B cell (primary cell): Measurements from ENCODE around the gene CES3.

ENCODE experiments used
- EZH2 ChIP-seq: IDR thresholded peaks from 2 replicates; pipeline ENCODE4 v1.6.1; 2012; ENCODE audit warnings: borderline replicate concordance, low read depth, mild to moderate bottlenecking, moderate library complexity, low read length; ENCODE audit not compliant: insufficient read depth, poor library complexity, severe bottlenecking
- TF ChIP-seq, protein P1 (sequence below): fragments of 200-600 bp; IDR thresholded peaks from one replicate; pipeline ENCODE4 v1.8.0; 2022; ENCODE audit warnings: antibody characterized with exemption, mild to moderate bottlenecking

DNA sequence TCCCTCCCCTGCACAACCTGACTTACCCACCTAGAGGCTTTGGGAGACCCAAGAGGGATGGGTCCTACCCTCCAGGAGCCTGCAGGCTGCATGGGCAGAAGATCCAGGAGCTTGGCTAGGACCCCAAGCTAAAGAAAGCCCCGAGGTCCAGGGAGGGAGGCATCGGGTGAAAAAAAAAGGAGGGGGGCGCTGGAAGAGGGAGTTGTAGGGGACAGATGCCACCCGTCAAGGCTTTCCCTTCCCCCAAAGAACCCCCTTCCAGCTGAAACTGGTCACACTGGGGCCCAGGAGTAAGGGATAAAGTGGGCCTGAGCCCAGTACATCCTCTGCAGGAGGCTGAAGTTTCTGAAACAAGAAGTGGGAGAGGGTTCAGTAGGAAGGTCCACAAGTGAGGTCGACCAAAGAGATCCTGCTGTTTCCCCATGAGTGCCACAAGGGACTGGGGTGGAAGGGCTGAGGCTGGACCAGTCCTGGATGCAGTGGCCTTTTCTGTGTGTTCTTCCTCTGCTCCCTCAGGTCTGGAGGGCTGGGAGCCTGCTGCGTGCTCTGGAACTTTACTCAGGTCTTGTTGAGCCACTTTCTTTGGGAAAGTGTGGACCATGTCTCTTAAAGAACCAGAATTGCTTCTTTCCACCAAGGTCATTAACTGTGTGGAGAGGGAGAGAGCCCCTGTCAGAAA is 53.7 kb downstream of the CES3 start:
- TF ChIP-seq, protein P1, sequence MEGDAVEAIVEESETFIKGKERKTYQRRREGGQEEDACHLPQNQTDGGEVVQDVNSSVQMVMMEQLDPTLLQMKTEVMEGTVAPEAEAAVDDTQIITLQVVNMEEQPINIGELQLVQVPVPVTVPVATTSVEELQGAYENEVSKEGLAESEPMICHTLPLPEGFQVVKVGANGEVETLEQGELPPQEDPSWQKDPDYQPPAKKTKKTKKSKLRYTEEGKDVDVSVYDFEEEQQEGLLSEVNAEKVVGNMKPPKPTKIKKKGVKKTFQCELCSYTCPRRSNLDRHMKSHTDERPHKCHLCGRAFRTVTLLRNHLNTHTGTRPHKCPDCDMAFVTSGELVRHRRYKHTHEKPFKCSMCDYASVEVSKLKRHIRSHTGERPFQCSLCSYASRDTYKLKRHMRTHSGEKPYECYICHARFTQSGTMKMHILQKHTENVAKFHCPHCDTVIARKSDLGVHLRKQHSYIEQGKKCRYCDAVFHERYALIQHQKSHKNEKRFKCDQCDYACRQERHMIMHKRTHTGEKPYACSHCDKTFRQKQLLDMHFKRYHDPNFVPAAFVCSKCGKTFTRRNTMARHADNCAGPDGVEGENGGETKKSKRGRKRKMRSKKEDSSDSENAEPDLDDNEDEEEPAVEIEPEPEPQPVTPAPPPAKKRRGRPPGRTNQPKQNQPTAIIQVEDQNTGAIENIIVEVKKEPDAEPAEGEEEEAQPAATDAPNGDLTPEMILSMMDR: no peak
- TF ChIP-seq EZH2: no peak
